Body of pancreas (tissue), 4 donors: Measurements from ENCODE around the gene BRINP3.

Source experiments
- POLR2A ChIP-seq, 3 donors: fragments of 450-650 bp; IDR thresholded peaks; one replicate each; pipeline ENCODE4 v1.6.1; 2016; ENCODE audit warnings: antibody characterized with exemption in 3 of 3, mild to moderate bottlenecking in 2 of 3
- TF ChIP-seq, protein P1 (sequence below), 7 experiments: fragments of 450-650 bp in 4 of 7; fragments of 200-600 bp in 3 of 7; sonication (generic) in 3 of 7; IDR thresholded peaks; one replicate each; pipeline ENCODE4 v1.5.1; 2016 to 2019; ENCODE audit warnings: antibody characterized with exemption in 7 of 7

DNA sequence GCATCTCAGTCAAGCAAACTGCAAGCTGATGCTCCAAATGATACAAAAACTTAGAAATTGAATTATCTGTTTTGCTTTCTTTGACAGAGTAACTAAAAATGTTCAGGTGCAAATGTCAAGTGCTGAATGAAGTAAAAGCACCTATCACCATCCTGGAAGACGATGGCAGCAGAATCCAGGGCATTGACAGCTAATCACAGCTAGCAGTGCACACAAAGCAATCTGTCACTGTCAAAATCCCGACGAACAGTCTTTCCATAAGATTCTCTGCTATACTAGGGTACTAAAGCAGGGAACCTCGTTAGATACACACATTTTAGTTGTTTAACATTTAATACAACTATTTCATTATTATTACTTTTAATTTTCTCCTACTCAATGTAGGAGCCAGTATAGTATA is 233.3 kb downstream of the BRINP3 start:
- TF ChIP-seq, protein P1, sequence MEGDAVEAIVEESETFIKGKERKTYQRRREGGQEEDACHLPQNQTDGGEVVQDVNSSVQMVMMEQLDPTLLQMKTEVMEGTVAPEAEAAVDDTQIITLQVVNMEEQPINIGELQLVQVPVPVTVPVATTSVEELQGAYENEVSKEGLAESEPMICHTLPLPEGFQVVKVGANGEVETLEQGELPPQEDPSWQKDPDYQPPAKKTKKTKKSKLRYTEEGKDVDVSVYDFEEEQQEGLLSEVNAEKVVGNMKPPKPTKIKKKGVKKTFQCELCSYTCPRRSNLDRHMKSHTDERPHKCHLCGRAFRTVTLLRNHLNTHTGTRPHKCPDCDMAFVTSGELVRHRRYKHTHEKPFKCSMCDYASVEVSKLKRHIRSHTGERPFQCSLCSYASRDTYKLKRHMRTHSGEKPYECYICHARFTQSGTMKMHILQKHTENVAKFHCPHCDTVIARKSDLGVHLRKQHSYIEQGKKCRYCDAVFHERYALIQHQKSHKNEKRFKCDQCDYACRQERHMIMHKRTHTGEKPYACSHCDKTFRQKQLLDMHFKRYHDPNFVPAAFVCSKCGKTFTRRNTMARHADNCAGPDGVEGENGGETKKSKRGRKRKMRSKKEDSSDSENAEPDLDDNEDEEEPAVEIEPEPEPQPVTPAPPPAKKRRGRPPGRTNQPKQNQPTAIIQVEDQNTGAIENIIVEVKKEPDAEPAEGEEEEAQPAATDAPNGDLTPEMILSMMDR (IDR thresholded peaks at IDR 0.05): no peak
- no peak for TF ChIP-seq POLR2A (IDR thresholded peaks at IDR 0.05)
